Prostate gland (tissue), 2 donors: ENCODE results near the gene CEP97.

Experiments used
- POLR2A ChIP-seq: fragments of 450-650 bp; IDR thresholded peaks from one replicate; pipeline ENCODE4 v1.6.1; 2016; ENCODE audit warnings: antibody characterized with exemption, mild to moderate bottlenecking
- TF ChIP-seq, protein P1 (sequence below), 4 experiments: fragments of 200-600 bp in 2 of 4; fragments of 450-650 bp in 2 of 4; sonication (generic) in 2 of 4; IDR thresholded peaks; 1 replicate in 3 of 4; 2 replicates in 1 of 4; pipeline ENCODE4 v1.5.1; 2016 to 2019; ENCODE audit warnings: antibody characterized with exemption in 4 of 4, mild to moderate bottlenecking in 2 of 4, moderate library complexity in 2 of 4

GRCh38 chr3:101680466-101680865 is 43.9 kb upstream of the CEP97 start:
- TF ChIP-seq, protein P1, sequence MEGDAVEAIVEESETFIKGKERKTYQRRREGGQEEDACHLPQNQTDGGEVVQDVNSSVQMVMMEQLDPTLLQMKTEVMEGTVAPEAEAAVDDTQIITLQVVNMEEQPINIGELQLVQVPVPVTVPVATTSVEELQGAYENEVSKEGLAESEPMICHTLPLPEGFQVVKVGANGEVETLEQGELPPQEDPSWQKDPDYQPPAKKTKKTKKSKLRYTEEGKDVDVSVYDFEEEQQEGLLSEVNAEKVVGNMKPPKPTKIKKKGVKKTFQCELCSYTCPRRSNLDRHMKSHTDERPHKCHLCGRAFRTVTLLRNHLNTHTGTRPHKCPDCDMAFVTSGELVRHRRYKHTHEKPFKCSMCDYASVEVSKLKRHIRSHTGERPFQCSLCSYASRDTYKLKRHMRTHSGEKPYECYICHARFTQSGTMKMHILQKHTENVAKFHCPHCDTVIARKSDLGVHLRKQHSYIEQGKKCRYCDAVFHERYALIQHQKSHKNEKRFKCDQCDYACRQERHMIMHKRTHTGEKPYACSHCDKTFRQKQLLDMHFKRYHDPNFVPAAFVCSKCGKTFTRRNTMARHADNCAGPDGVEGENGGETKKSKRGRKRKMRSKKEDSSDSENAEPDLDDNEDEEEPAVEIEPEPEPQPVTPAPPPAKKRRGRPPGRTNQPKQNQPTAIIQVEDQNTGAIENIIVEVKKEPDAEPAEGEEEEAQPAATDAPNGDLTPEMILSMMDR (IDR thresholded peaks at IDR 0.05) = no peak
- TF ChIP-seq POLR2A = no peak
